Germinal center (tissue), 1 donor: ENCODE data around the gene CEP85.
"Not testable (repeated sequence)": the region's sequence is repeated elsewhere in the genome, so short reads cannot be mapped to it uniquely, and the experiment has no call there.

ENCODE experiments used
- DNase-seq: peaks from one replicate; pipeline ENCODE4 v3.0.0; 2012; ENCODE audit warnings: mixed read lengths, low spot score

CEP85 gene

DNA sequence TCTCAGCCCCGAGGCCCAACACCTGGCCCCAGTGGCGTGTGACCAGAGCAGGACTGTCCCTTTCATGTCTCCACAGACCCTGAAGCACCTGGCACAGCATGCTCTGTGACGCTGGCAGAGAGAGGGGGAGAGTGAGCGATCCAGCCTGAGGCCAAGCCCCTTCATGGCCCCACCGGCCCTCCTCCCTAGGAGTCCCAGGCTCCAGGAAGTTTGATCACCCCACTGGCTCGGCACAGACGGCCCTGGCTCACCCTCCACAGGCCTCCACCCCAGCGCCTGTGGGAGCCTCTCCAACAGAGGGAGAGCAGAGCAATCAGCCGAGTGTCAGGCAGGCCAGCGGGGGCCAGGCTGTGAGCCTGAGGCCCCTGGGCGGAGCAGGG is 56.9 kb downstream of the CEP85 start:
- DNase-seq, result no peak

DNA sequence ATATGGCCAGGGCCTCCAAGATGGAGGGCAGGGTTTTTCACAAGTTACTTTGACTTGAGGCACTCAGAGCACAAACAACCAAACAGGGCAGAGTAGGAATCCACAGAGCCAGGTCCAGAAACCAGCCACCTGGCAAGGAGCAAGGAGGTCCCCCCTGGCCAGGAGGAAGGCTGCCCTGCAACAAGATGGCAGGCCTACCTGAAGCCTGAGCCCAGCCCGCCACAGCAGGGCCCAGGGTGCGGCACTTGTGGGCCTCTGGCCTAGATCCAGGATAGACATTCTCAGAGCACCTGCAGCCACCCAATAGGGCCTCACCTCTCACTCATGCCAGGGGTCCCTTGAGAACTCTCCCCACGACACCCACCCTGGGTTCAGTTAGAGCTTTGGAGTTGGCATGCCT is 57.4 kb downstream of the CEP85 start:
- DNase-seq, result no peak

DNA sequence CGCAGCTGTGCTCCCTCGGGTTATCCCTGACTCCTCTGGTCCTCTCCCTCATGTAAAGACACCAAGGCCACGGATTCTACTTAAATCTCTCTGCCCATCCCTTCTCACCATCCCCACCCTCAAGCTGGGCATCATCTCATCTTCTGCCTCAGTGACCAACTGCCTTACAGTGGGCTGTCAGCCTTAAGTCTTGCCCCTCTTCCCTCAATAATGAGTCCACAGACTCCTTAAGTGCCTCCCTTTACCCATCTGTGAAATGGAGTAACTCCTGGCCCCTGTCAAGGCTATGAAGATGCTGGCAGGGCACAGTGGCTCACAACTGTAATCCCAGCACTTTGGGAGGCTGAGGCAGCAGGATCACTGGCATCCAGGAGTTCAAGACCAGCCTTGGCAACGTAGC is 57.9 kb downstream of the CEP85 start:
- no peak for DNase-seq

DNA sequence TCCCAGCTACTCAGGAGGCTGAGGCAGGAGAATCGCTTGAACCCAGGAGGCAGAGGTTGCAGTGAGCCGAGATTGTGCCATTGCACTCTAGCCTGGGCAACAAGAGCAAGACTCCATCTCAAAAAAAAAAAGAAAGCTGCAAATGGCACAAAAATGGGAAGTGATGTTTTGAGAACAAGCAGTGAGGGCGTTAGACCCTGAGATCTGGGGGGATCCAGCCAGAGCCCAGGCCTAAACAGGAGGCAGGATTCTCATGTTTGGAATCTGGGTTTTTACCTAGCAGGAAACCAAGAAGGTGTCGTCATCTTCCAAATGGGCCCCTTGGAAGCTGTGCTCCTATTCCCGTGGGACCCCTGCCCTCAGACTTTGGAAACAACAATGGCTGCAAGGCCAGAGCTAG is 58.7 kb downstream of the CEP85 start:
- DNase-seq, result not testable (repeated sequence)

DNA sequence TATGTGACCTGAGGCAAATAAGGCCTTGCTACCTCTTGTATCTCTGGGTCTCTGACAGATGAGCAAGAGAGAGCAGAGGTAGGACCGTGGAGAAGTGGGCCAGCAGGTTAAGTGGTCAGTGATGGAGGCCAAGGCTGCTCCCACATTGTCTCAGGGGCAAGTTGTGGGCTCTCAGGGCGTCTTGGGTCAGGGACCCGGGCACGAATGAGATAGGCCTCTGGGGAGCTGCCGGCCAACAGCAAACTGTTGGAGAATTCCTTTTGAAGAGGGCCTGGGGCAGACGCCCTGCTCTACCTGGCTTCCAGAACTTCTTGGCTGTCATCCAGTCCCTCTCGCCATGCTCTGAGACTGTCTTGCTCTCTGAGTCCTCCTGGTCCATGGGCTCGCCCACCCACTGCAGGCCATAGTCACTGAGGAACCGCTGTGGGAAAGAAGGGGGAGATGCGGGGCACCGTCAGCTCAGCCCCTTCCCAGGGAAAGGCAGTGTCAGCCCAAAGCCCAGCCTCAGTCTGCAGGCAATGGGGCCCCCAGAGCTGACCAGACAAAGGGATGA is 60.0 kb downstream of the CEP85 start:
- DNase-seq, result no peak

DNA sequence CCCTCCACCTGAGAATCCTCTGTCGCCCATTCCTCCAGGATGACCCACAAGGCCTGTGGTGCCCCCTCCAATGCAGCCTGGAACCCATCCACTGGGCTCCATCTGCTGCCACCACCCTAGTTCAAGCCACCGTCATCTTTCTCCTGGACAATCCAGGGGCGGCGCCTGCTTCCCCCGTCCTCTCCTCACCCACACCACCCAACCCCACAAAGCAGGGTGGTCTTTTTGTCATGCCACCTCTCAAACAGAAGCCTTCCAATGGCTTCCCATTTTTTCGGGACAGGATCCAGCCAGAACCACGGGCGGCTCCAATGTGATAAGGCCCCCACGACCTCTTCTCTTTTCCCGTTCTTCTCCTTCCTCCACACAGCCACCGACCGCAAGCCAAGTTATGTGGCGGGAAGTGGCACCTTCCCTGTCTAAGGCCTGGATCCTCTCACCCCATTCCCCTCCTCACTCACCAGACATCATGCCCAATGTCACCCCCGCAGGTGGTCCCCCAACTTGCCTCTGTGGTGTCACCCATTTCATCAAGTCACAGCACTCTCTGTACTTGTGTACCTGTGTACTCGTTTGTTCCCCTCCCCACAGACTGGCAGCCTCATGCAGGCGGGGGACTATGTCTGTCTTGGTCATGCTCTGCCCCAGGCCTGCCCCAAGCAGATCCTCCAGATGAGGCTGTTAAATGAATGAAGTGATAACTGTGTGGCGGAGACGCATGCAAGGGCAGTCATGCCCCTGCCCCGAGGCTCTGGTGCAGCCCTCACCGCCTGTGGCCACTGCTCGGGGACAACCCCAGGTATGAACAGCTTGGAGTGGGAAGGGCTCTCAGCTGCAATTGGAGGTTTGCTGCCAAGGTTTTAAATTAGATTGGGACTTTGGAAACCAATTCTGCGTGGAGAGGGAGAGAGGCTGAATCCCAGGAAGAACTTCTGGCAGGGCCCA is 61.5 kb downstream of the CEP85 start:
- DNase-seq, result no peak

DNA sequence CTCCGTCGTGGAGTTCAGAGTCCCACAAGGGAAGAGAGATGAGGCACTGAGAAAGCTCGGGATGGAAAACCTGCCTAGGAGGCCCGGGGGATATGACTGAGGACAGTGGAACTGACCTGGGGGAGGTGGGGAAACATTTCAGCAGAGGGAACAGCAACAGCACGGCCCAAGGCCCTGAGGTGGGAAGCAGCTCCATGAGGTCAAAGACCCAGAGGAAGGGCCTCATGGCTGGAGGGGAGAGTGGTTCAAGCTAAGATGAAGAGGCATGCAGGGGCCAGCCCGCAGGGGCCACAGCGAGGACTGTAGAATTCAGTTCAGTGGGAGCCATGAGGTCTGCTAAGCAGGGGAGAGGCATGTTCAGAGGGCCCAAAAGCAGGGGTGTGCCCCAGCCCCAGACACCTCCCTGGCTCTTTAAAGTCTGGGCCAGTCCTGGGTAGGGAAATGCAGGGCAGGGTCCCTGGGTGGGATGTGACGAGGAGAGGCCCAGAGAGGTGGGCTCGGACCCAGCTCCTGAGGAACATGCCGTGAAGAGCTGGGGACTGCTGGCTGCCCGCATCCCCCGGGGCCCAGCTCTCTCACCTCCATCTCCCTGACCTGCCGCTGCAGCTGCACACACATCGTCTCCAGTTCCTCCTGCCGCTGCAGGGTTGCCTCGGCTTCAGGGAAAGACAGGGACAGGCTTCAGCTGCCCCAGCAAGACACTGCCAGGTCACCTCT is 62.5 kb downstream of the CEP85 start:
- no peak for DNase-seq

DNA sequence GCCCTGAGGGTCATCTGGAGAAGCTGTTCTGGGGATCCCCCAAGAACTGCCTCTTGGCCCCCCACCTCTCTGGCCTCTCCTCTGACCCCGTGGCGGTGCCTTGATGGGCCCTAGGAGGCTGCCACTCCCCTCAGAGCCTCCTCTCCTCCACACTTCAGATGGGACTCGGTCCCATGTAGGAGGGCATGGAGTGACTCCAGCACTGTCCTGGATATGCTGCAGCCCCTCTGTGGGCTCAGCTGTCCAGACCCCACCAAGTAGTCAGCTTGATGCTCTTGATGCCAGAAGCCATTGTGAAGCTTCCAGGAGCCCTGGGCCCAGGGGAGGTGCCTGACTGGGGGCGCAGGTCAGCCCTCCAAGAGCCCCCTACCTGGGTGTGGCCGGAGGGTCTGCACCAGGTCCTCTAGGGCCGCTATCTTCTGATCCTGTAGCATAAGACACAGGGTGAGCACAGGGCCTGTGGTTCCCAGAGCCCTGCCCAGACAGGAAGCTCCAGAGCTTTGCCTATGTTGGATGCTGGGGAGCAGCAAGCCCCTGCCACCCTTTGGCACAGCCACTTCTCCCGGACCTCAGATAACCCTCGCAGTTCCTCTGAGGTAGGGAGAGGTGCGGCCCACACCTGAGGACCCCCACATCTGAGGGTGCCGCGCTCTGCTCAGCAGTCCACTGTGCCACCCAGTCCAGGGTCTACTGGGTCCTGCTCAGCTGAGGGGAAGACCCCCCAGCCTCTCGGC is 63.2 kb downstream of the CEP85 start:
- DNase-seq, result no peak

DNA sequence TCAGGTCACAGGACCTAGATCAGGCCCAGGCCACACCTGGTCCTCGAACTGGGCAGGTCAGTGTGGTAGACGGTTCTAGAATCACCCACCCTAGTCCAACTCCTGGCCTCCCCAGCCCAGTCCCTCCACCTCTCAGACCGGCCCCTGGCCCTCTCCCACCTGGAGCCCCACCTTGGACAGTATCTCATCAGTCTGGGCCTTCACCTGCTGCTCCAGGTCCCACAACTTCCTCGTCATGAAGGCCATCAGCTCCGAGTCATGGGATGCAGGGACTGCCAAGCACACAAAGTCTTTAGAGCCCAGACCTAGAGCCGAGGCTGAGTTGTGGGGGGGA is 63.8 kb downstream of the CEP85 start:
- DNase-seq, result no peak

DNA sequence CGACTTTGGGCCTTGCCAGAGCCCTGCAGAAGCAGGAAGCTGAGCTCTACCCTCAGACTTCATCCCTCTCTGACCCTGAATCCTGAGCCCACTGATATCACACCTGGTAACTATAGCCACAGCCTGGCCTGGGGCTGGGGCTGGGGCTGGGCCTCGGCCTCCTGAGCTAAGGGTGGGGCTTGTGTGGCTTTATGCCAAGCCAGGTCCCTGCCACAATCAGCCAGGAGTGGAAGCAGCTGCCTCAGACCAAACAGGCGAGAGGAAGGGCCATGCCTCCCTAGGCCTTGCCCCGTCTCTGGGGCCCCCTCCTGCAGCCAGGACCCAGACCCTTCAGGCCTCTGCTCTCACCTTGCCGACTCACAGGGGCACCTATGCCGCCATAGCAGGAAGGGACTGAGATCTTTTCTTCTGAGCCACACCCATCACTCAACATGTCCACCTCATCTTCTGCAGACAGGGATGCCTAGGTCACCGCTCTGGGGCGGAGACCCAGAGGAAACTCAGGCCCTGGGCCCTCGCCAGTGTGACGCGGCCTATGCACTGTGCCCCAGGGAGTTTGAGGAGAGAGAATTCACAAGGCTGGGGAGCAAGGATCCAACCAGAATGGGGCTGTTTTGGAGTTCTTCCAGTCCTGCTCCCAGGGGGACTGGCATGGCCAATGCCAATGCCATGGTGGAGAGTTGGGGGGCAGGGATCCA is 66.7 kb downstream of the CEP85 start:
- DNase-seq, result no peak

DNA sequence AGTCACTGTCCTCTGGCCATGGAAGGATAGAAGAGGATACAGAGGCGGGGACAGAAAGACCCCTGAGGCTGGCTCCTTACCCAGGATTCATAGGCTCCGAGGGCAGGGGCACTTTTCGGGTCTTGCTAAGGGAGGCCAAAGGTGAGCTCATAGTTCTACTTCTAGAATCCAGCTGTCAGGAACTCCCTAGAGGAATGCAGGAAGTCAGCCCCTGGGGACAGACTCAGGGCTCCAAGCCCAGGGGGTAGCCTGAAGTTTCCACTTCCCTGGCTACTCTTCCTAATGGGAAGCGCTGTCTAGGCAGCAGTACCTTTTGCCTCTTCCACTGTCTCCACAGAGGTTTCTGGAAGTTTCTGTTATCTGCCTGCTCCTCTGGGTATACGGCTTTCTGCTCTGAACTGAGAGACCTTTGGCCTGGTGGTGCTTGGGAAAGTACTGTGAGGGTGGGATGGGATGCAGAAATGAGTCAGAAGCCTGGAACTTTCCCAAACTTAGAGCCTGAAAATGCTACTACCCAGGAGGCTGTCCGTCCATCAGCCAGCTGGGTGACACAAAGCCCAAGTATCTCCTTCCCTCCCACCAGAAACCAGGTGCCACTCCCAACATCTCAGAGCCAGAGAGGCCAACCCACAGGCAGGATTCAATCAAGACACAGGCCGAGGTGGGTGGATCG is 68.9 kb downstream of the CEP85 start:
- no peak for DNase-seq

DNA sequence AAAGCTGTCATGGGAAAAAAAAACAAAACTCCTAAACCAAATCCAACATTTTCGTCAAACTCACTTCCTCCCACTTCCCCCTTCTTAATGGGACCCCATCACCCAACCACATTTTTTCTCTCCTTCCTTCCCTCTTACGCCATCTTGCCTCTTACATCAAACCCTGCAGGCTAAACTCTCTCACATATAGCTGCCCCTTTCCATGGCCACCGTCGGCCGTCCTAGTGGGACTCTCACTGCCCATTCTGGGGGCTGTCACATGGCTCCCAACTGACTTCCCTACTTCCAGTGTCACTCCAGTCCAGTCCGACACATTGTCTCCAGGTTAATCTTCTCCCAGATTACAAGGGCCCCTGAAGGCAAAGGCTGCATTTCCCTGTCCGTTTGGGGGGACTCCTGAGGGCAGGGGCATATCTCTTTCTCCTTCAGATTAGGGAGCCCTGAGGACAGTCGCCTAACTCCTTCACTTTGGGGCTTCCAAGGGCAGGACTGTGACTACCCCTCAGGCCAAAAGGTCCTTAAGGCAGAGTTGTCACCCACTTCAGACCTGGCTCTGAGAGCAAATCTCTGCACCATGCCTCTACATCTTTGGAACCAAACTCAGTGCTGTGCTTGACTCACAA is 71.8 kb downstream of the CEP85 start:
- DNase-seq, result no peak

DNA sequence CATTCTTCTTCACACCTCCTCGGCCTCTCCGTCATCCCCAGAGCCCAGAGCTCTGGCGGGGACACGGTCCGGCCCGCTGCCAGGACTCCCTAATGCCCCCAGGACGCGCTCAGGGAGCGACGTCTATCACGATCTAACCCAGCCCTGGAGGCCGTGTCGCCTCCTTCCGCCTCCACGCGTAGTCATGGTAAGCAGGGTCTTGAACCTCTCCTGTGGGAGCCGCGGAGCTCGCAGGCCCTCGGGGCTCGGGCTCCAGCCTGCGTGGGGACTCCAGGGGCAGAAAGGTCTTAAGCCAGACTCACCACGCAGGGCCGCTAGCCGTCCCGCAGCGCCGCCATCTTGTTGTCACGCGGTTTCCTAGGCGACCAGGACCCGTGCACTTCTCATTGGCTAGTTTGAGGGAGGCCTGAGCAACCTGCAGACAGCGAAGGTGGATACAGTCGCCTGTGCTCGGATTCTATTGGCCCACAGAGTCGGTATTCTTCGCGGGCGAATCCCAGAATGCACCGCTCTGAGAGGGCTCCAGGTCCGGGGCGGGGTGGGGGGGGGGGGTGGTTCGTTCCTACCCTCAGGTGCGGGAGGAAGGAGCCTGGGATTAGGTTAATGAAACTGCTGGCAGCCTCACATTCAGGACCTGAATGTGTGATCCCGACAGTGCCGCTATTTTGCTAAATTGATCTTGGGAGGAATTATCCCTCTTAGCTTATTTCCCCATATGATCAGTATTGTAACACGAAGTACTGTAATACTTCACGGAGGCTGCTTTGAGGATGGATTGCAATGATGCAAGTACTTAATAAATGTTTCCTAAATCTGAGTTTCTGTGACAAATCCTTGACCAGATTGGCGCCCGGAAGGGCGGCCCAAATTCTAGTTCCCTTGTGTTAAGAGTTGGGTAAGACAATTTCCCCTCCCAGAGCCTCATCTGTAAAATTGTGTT is 72.6 kb downstream of the CEP85 start, which contains the start of gene UBXN11:
TSS of gene UBXN11 (minus strand) at position 347 of the 940 bp plus-strand sequence. CDS start 3,753 bp downstream, outside the sequence.
- peak; percentile 99 for DNase-seq

DNA sequence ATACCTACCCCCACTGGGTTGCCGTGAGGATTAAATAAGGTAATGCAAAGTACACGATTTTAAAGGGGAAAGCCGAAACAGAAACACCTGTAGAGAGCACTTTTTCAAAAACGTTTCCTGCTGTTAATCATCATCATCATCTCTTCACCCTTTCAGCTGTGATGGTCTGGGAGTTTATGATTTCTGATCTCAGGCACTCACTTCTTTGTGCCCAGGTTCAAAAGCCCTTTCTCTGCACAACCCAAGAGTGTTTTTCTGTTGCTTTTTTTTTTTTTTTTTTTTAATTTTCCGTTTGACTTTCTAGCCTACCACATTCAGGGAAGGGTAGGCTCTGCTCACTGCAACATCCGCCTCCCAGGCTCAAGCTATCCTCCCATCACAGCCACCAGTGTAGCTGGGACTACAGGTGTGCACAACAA is 73.4 kb downstream of the CEP85 start:
- DNase-seq, result peak; percentile 10

DNA sequence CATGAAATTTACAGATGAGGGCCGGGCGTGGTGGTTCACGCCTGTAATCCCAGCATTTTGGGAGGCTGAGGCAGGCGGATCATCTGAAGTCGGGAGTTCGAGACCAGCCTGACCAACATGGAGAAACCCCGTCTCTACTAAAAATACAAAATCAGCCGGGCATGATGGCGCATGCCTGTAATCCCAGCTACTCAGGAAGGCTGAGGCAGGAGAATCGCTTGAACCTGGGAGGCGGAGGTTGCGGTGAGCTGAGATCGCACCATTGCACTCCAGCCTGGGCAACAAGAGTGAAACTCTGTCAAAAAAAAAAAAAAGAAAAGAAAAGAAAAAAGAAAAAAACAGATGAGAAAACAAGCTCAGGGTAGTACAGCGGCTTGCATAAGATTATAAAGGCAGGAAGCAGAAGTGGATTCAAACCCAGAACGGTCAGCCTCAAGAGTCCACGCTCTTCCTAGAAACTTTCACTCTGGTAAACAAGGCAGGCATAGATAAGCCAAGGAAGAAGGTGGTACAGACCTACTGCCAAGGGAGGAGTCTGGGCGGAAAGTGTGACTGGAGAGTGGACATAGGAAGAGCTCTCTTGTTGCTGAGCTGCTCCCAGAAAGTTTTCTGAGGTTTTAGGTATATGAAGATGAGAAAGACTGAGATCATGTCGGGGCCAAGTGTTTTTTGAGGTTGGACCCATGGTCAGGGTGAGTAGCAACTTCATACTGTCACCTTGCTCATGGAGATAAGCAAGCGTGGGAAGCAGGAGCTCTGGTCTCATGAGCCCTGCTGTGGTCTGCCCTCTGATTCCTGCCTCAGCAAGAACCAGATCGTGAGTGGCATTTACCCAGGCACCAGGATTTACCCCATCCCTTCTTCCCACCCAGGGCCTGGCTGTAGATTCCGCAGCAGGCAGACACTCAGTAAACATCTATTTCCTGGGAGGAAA is 74.2 kb downstream of the CEP85 start:
- not testable (repeated sequence) for DNase-seq

DNA sequence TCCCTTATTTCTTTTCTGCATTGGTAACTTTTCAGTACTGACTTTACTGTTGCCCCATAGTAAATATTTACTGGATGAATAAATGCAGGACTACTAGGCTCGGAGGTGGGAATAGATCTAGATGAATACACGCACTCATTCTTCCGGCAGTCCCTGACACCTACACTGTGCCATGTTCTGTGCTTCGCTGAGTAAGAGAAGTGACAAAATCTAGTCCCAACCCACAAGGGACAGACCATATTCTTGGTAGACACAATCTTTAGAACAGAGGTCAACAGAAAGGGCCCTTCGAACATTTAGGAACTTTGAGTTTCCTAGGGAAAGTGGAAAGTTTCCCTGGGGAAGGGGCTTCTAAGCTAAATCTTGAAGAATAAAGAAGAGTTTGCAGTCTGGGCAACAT is 80.5 kb downstream of the CEP85 start:
- DNase-seq, result no peak

DNA sequence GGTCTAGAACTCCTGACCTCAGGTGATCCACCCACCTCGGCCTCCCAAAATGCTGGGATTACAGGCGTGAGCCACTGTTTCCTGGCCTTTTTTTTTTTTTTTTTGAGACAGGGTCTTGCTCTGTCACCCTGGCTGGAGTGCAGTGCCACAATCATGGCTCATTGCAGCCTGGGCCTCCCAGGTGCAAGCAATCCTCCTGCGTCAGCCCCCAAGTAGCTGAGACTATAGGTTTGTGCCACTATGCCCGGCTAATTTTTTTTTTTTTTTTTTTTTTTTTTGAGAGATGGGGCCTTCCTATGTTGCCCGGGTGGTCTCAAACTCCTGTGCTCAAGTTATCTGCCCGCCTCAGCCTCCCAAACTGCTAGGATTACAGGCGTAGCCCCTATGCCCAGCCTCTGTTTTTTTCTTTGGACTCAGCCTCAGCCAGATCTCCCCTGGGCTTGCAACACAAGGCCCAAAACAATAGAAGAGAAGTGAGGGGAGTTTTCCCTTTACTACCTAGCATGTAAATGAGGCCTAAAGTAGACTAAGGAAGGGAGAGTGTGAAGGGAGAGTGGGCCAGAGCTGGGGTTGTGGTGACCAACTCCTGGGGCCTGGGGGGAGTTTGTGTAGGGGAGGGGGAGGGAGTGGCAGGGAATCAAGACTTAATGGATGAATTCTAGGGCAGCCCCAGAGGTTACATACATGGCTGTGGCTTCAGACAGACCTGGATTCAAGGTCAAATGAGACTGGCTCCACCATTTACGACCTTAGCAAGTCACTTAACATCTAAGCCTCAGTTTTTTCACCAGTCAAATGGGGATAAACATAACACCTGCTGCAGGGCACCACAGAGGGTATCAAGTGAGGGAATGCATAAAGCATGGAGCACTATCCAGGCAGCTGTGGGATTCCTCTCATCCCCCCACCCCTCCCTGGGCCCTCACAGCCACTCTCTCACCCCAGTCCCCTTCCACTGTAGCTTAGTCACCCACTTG is 82.2 kb downstream of the CEP85 start:
- DNase-seq, result no peak
